ENCODE results near the gene ACSL6.

Gene ACSL6

DNA sequence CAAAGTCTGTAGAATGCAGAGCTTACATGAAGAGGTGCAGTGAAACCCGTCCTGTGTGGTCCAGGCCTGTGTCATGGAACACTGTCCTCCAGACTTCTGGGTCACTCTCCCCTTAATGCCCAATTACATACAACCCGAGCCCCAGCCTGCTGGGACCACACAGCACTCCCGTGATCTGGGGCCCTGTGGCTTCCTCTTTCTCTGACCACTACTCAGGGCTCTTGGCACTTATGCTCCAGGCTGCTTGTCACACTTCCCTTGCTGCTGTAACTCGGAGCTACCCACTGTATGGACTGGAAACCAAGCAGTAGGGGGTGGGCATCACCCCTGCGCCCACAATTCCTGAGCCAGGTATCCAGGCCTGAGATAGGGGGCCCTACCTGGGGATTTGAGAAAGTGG is 38.7 kb upstream of the ACSL6 start:
- H3K27me3 ChIP-seq (ENCODE audit: insufficient read depth, low read depth, severe bottlenecking) = no peaks in the 10 kb centered on the region
- no peaks in the 10 kb centered on the region for H3K9me3 ChIP-seq (ENCODE audit: severe bottlenecking)
- H3K4me3 ChIP-seq (ENCODE audit: low read depth, low read length) = no peak overlapping the region
- TF ChIP-seq, protein P1, sequence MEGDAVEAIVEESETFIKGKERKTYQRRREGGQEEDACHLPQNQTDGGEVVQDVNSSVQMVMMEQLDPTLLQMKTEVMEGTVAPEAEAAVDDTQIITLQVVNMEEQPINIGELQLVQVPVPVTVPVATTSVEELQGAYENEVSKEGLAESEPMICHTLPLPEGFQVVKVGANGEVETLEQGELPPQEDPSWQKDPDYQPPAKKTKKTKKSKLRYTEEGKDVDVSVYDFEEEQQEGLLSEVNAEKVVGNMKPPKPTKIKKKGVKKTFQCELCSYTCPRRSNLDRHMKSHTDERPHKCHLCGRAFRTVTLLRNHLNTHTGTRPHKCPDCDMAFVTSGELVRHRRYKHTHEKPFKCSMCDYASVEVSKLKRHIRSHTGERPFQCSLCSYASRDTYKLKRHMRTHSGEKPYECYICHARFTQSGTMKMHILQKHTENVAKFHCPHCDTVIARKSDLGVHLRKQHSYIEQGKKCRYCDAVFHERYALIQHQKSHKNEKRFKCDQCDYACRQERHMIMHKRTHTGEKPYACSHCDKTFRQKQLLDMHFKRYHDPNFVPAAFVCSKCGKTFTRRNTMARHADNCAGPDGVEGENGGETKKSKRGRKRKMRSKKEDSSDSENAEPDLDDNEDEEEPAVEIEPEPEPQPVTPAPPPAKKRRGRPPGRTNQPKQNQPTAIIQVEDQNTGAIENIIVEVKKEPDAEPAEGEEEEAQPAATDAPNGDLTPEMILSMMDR (IDR thresholded peaks at IDR 0.05; ENCODE audit: low read depth, low read length) = no peak
- no peak for DNase-seq
- H3K27ac ChIP-seq = no peak overlapping the region
- H3K36me3 ChIP-seq = no peaks in the 10 kb centered on the region

- H3K4me3 ChIP-seq (ENCODE audit: low read depth, low read length) = no peak overlapping the region
- DNase-seq = no peak
Observed at GRCh38 chr5:132049559-132049958, 38.1 kb upstream of the ACSL6 start.

DNA sequence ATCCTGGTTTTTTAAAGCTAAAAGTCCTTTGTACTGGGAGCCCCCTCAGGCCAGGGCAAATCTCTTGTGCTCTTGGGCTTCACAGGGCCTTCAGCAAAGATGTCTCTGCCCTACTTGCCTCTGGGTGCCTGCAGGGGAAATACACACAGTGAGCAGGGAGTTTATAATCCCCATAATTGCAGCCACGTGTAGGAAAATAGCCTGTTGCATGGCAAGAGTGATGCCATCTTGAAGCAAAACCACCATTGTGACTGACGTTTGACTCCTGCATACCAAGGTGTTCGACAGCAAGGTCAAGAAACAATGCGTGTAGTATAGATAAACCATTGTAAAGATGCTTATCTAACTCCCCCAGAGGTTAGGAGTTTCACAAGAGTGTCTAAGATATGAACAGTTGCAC is 37.6 kb upstream of the ACSL6 start:
- TF ChIP-seq, protein P1 (IDR thresholded peaks at IDR 0.05; ENCODE audit: low read depth, low read length) = no peak
- no peak for DNase-seq
- Histone ChIP-seq H3K4me3 (ENCODE audit: low read depth, low read length) (no peak overlapping the region), H3K36me3 (no peaks in the 10 kb centered on the region), H3K27me3 (ENCODE audit: insufficient read depth, low read depth, severe bottlenecking) (no peaks in the 10 kb centered on the region), H3K9me3 (ENCODE audit: severe bottlenecking) (no peaks in the 10 kb centered on the region), H3K27ac (no peak overlapping the region)

More at GRCh38 chr5:132049559-132049958, 38.1 kb upstream of the ACSL6 start:
- TF ChIP-seq, protein P1 (IDR thresholded peaks at IDR 0.05; ENCODE audit: low read depth, low read length) = no peak
- H3K9me3 ChIP-seq (ENCODE audit: severe bottlenecking) = no peaks in the 10 kb centered on the region
- no peaks in the 10 kb centered on the region for H3K27me3 ChIP-seq (ENCODE audit: insufficient read depth, low read depth, severe bottlenecking)
- no peaks in the 10 kb centered on the region for H3K36me3 ChIP-seq
- H3K27ac ChIP-seq = no peak overlapping the region

DNA sequence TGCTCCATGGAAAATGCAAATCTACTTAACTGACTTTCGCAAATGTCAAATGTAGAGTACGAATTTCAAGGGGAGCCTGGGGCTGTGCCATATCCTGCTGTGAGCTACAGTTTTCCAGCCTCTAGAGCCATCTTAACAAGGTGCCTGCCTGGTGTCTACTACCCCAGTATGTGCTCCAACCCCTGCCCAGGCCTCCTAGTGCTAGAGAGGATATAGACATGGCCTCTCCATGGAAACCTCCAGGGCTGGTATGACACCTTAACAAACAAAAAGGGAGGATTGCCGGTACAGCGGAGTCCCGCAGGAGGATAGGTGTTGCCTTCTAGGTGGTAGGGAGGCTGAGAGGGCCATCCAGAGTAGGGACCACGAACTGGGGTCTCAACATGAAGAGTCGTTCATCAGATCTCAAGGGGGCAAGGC is 35.4 kb upstream of the ACSL6 start:
- TF ChIP-seq, protein P1 (IDR thresholded peaks at IDR 0.05; ENCODE audit: low read depth, low read length) = no peak
- Histone ChIP-seq H3K9me3 (ENCODE audit: severe bottlenecking) (no peaks in the 10 kb centered on the region), H3K27ac (no peak overlapping the region), H3K4me3 (ENCODE audit: low read depth, low read length) (no peak overlapping the region), H3K27me3 (ENCODE audit: insufficient read depth, low read depth, severe bottlenecking) (no peaks in the 10 kb centered on the region), H3K36me3 (no peaks in the 10 kb centered on the region)
- no peak for DNase-seq

- no peaks in the 10 kb centered on the region for H3K36me3 ChIP-seq
- H3K27ac ChIP-seq = no peak overlapping the region
- no peaks in the 10 kb centered on the region for H3K27me3 ChIP-seq (ENCODE audit: insufficient read depth, low read depth, severe bottlenecking)
- TF ChIP-seq, protein P1 (IDR thresholded peaks at IDR 0.05; ENCODE audit: low read depth, low read length) = no peak
- no peak for DNase-seq
- H3K4me3 ChIP-seq (ENCODE audit: low read depth, low read length) = no peak overlapping the region
- H3K9me3 ChIP-seq (ENCODE audit: severe bottlenecking) = no peaks in the 10 kb centered on the region
Observed at GRCh38 chr5:132044207-132044606, 32.7 kb upstream of the ACSL6 start.

DNA sequence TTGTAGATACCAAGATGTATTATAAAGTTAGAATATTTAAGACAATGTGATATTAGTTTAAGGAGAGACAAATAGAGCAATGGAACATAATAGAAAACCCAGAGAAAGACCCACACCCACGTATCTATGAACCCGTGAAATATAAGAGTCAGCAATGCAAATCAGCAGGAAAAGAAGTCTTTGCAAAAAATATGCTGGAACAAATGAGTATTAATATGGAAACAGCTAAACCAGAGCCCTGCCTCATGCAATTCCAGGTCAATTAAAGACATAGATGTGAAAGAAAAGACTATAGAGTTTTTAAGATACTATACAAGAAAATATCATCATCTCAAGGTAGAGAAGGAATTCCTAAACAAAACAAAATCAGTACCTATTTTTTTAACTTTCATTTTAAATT is 25.9 kb upstream of the ACSL6 start:
- Histone ChIP-seq H3K27ac (no peak overlapping the region), H3K36me3 (no peaks in the 10 kb centered on the region), H3K9me3 (ENCODE audit: severe bottlenecking) (no peaks in the 10 kb centered on the region), H3K4me3 (ENCODE audit: low read depth, low read length) (no peak overlapping the region), H3K27me3 (ENCODE audit: insufficient read depth, low read depth, severe bottlenecking) (no peaks in the 10 kb centered on the region)
- no peak for DNase-seq
- TF ChIP-seq, protein P1 (IDR thresholded peaks at IDR 0.05; ENCODE audit: low read depth, low read length) = no peak

Measured in WERI-Rb-1 (cell line).